ENCODE measurements around the gene HOXA7. TPM values are rescaled to one million over a fixed set of nuclear protein-coding genes. Genes with fewer than 3 reads are reported as not detected.

The HOXA7 gene
- polyA plus RNA-seq, 1 of the 3 experiments (the other 2 are of a cell fraction): not detected

GRCh38 chr7:27155816-27156507 is 513 bp downstream of the HOXA7 start:
- WGBS (ENCODE audit: low lambda C conversion rate): 10% methylated on average over 37 of the region's 63 CpGs
- Histone ChIP-seq H3F3A (replicated peaks; ENCODE audit: insufficient read depth) (no peaks in the 10 kb centered on the region), H3K9ac (no peak overlapping the region), H3K36me3 (replicated peaks in 1 of 2; ENCODE audit: control insufficient read depth in 1 of 2, insufficient read depth in 2 of 2, low read length in 1 of 2) (no peaks in the 10 kb centered on the region), H3K9me3 (no peaks in the 10 kb centered on the region), H3K27me3 (ENCODE audit: insufficient read depth) (peaks cover 98% of the 10 kb centered on the region), H3K4me2 (peak overlapping the region; percentile 32; the same call in 1 of the 2 replicates), H3K9me2 (no peaks in the 10 kb centered on the region), H3K27ac (ENCODE audit: low read depth in 2 of 2, low read length in 1 of 2) (no peak overlapping the region), H4K20me1 (ENCODE audit: insufficient read depth) (peaks cover 6% of the 10 kb centered on the region; the same call in 1 of the 2 replicates), H2AFZ (ENCODE audit: low read depth) (no peak overlapping the region), H3K4me3 (ENCODE audit: low read depth in 2 of 2, low read length in 1 of 2) (no peak overlapping the region), H3K4me1 (ENCODE audit: control insufficient read depth in 1 of 2, insufficient read depth in 2 of 2, low read depth in 1 of 2, low read length in 1 of 2) (peaks cover 0 to 9% of the 10 kb centered on the region in 2 experiments; a peak in 1 of 4 replicates), H3K79me2 (ENCODE audit: insufficient read depth) (no peaks in the 10 kb centered on the region)
- TF ChIP-seq GABPA (IDR thresholded peaks at IDR 0.05; ENCODE audit: low read depth): no peak
- TF ChIP-seq EP300 (IDR thresholded peaks at IDR 0.05; ENCODE audit: borderline replicate concordance in 1 of 2, low read depth in 1 of 2, low read length in 1 of 2): no peak
- no peak for TF ChIP-seq EZH2phosphoT487 (IDR thresholded peaks at IDR 0.05; ENCODE audit: borderline replicate concordance, low read depth)
- no peak for TF ChIP-seq FOXJ3 (CRISPR knock-in tag; IDR thresholded peaks at IDR 0.05)
- no peak for TF ChIP-seq USF1 (IDR thresholded peaks at IDR 0.05; ENCODE audit: borderline replicate concordance, low read depth)
- CTCF ChIA-PET: interaction anchor here (0.6 to 11.7 kb wide), 17 partner anchors 8 to 1263 kb away, joined by 3 to 270 read pairs (median 3); partner anchors contain the start of genes HOXA3, HOXA5 and HOXA6
- DNase-seq: no peak
- POLR2A ChIA-PET: no interaction called here

- H3F3A ChIP-seq (replicated peaks; ENCODE audit: insufficient read depth): no peaks in the 10 kb centered on the region
- peaks cover 100% of the 10 kb centered on the region for H3K27me3 ChIP-seq (ENCODE audit: insufficient read depth)
- H3K36me3 ChIP-seq (replicated peaks in 1 of 2; ENCODE audit: control insufficient read depth in 1 of 2, insufficient read depth in 2 of 2, low read length in 1 of 2): no peaks in the 10 kb centered on the region
- POLR2A ChIA-PET: no interaction called here
- CTCF ChIA-PET: interaction anchor here (0.6 to 11.7 kb wide), 13 partner anchors 7 to 790 kb away, joined by 3 to 270 read pairs (median 3); partner anchors contain the start of genes HOXA3, HOXA5 and HOXA6
- H3K9me3 ChIP-seq: no peaks in the 10 kb centered on the region
- 16% methylated on average over 47 of the region's 48 CpGs for WGBS (ENCODE audit: low lambda C conversion rate)
- no peak overlapping the region for H2AFZ ChIP-seq (ENCODE audit: low read depth)
- no peak overlapping the region for H3K27ac ChIP-seq (ENCODE audit: low read depth in 2 of 2, low read length in 1 of 2)
- no peaks in the 10 kb centered on the region for H3K79me2 ChIP-seq (ENCODE audit: insufficient read depth)
- H3K9me2 ChIP-seq: no peaks in the 10 kb centered on the region
- DNase-seq: no peak
- H3K4me1 ChIP-seq (ENCODE audit: control insufficient read depth in 1 of 2, insufficient read depth in 2 of 2, low read depth in 1 of 2, low read length in 1 of 2): peaks cover 0 to 9% of the 10 kb centered on the region in 2 experiments; a peak in 1 of 4 replicates
- no peak for TF ChIP-seq EP300 (IDR thresholded peaks at IDR 0.05; ENCODE audit: borderline replicate concordance in 1 of 2, low read depth in 1 of 2, low read length in 1 of 2)
- peak; percentile 80; the same call in 1 of the 2 replicates for TF ChIP-seq EZH2phosphoT487 (IDR thresholded peaks at IDR 0.05; ENCODE audit: borderline replicate concordance, low read depth)
- TF ChIP-seq FOXJ3 (CRISPR knock-in tag; IDR thresholded peaks at IDR 0.05): no peak
- peaks cover 6% of the 10 kb centered on the region; the same call in 1 of the 2 replicates for H4K20me1 ChIP-seq (ENCODE audit: insufficient read depth)
- 0 out of 4 replicates have a peak overlapping the region, but pooled peaks of 1 of the 2 experiments have one; percentile 3 for H3K4me3 ChIP-seq (ENCODE audit: low read depth in 2 of 2, low read length in 1 of 2)
- H3K9ac ChIP-seq: no peak overlapping the region
- no peak overlapping the region for H3K4me2 ChIP-seq
These were observed 1.3 kb downstream of the HOXA7 start for GRCh38 chr7:27154901-27155815.

All from SK-N-SH (cell line).